HG03066 (cell line): ENCODE results near the gene GNLY.
"Not testable (repeated sequence)": the region's sequence is repeated elsewhere in the genome, so short reads cannot be mapped to it uniquely, and the experiment has no call there.

Experiments
- ATAC-seq: cut with Tn5 transposase; IDR thresholded peaks from one replicate; pipeline ENCODE4 v1.9.1; 2021; ENCODE audit warnings: low read depth; ENCODE audit not compliant: unreplicated experiment

GNLY gene

GRCh38 chr2:85663594-85664565 lies 30.3 kb upstream of the GNLY start:
- no peak for ATAC-seq

DNA sequence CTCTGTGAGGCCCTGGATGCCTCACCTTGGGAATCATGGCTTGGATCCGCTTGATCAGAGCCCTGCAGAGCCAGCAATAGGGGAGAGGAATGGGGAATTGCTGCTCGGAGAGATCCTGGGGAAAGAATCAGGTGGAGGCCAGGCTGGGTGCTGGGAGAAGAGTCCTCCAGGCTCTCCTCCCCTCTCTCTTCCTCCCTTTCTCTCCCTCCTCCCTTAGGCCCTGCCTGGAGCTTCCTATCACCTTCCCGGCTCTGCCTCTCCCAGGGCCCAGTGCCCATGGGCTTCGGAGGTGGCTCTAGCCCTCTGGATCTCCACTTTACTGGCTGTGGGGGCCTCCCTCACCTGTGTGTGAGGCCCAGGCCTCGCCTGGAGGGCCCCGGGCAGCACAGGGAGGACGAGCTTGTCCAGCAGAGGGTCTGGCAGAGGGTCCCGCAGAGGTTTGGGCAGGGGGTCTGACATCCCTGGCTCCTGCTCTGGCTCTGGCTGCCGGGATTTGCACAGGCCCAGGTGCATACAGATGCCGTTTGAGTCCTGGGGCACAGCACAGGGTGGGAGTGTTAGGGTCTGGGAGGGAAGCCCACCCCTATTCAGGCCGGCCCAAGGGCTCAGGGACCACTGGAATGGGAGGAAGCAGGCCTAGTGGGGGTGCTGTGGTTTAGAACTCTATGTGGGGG lies 28.8 kb upstream of the GNLY start:
- ATAC-seq = no peak

DNA sequence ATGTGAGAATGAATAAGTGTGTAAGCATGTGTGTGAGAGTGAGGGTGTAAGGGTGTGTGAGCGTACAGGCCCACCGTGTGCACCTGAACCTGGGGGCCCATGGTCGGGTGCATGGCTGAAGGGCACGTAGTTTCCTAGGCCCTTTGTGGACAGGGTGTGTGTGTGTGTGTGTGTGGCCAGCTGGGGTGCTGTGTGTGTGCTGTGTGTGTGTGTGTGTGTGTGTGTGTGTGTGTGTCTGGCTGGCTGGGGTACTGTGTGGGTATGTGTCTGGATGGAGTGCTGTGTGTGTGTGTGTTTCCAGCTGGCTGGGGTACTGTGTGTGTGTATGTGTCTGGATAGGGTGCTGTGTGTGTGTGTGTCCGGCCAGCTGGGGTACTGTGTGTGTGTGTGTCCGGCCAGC lies 28.1 kb upstream of the GNLY start:
- ATAC-seq = no peak

DNA sequence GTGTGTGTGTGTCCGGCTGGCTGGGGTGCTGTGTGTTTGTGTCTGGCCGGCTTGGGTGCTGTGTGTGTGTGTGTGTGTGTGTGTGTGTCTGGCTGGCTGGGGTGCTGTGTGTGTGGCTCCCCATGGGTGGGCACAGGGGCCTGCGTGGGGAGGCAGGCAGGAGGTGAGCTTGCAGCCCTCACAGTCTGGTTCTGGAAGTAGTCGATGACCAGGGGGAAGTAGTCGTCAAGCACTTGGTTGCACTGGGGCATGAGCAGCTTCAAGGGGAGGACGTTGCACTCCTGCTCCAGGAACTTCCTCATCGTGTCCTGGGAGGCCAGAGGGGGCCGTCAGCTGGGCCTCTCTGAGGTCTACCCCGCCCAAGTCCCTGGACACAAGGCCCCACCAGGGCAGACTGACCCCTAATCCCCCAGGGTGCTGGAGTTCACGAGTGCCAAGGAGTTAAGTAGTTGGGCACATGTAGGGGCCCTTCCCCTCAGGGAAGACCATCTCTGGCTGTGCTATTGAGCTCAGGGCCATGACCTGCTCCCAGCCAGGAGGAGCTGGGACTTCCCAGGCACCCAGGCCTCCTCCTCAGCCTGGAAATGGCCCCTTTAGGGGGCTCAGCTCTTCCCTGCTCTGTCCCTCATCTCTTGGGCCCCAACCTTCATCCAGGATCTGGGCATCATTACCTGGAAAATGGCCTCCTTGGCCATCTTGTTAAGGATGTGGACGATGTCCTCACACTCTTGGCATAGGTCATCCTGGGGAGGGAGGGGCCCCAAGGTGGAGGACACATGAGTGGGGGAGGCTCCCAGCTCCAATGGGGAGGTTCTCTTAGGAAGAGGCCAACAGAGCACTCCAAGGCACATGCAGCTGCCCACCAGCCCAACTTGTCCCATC lies 27.5 kb upstream of the GNLY start:
- ATAC-seq = no peak

DNA sequence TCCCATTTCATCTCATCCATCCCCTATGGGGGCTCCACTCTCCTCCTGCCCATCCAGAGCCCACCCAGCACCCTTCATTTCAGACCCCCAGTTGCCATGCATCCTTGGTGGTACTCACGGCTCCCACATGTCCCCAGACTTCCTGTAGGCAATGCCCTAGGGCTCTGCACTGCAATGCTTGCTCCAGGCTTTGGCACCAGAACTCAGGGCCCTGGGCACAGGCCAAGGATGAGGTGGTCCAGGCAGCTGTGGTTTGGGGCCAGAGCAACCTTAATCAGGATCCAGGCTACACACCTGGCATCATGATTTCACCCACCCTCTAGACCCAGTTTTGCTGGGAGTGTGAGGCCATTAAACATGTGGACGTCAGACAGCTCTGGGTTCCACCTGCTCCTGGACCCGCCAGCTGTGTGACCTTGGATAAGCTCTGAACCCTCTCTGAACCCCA lies 26.6 kb upstream of the GNLY start:
- no peak for ATAC-seq

DNA sequence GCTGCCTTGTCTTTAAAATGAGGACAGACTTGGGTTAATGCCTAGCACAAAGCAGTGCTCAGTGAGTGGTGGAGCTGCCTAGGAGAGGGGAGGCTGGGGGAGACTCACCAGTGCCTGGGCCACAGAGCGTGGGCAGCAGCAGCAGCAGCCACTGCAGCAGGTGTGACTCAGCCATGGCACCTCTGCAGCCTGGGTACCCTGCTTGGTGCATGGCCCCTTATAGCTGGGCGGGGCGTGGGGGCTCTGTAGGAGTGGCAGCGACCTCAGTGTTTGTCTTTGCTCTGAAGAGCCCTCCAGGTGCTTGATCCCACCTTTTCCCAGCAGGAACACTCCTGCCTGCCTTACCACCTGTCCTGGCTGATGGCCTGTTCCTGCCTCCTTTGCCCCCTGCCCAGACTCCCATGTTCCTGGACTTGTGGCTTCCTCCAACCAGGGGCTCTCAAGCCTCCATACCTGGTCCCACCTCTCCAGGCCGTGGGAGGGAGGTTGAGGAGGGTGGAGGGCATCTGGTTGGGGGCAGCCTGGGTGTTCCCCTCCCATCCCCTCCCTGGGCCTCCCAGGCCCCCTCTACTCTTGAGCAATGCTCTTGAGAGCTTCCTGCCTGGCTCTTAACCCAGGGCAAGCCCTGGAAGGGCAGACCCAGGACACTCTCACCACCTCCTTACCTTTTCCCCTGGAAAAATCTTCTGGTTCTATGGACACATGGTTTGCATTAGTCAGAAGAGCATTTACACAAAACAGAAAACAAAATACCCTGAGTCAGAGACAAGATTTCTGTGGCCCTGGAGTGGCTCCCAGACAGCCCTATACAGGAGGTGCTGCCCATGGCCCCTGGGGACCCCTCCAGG lies 25.9 kb upstream of the GNLY start, which contains the start of gene SFTPB:
Gene SFTPB, minus strand, starts transcription at position 191 of the 848 bp plus-strand sequence. Its CDS starts 16 bp downstream, at position 175.
- ATAC-seq = no peak

- ATAC-seq = no peak
Observed at GRCh38 chr2:85668857-85669142, 25.4 kb upstream of the GNLY start.

- ATAC-seq = peak; percentile 69
Observed at GRCh38 chr2:85669549-85669948, 24.6 kb upstream of the GNLY start.

DNA sequence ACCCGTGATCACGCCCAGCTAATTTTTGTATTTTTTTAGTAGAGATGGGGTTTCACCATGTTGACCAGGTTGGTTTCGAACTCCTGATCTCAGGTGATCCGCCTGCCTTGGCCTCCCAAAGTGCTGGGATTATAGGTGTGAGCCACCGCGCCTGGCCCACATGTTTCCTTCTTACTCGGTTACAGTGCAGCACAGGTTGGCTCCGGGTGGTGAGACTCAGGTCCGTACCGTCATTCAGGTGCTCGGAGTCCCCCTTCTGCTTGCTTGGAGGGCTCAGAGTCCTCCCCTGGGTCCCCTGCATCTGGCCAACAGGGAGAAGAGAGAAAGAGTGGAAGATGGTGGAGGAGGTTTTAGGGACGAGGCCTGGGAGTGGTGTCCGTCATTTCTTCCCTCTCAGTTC lies 23.7 kb upstream of the GNLY start:
- not testable (repeated sequence) for ATAC-seq

GRCh38 chr2:85672456-85672855 lies 21.7 kb upstream of the GNLY start:
- no peak for ATAC-seq

DNA sequence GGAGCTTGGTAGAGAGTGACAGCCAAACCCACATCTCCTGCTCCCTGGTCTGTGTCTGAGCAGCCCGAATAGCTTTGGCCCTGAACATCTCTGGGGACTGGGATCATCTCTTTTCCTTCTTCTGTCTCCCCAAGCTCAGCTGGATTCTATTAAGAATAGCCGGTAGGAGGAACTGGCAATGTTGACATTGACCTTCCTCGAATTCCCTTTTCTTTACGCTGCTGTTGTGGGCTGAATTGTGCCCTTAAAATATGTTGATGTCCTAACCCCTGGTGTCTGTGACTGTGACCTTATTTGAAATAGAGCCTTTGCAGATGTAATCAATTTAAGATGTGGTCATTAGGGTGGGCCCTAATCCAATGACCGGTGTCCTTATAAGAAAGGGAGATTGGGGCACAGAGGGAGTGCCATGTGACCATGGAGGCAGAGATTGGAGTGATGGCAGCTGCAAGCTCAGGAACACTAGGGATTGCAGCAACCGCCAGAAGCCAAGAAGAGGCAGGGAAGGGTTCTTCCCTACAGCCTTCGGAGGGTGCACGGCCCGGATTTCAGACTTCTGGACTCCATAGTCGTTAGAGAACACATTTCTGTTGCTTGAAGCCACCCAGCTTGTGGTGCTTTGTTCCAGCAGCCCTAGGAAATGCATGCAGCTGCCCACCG lies 20.3 kb upstream of the GNLY start:
- no peak for ATAC-seq

DNA sequence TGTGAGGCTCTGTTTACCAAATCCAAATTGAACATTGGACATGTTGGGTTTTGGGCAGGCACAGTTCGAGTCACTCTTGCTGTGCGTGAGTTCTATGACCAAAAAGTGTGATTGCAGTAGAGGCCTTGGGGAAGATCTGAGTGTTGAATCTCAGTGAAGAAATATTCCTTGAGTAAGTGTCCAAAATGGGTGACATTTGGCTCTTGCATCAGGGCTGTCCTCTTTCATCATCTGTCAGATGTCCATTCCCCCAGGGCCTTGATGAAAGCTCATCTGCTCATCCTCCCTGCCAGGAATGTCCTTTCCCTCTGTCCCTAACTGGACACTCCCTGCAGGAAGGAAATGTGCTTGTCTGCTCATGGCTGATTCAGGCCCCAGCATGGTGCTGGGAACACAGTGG lies 19.7 kb upstream of the GNLY start:
- no peak for ATAC-seq

- no peak for ATAC-seq
Observed at GRCh38 chr2:85675427-85675826, 18.7 kb upstream of the GNLY start.

- no peak for ATAC-seq
Observed at GRCh38 chr2:85675866-85676548, 18.2 kb upstream of the GNLY start.

DNA sequence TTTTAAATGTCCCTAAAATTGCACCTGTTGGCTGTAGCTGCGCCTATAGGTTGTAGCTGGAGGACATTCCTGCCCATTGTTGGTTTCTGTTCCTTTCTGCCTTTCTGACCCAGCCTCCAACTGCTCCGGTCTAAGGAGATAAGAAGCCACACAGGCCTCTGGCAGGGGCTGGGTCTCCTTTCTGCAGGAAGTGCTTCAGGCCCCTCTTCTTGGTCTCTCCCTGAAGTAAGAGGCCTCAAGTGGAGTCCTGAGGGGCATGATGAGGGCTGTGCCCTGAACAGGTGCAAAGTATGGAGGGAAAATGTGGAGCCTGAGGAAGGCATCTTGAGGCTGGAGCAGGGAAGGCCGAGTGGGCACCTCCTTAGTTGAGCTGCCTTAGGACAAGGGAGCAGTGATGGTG lies 15.8 kb upstream of the GNLY start:
- ATAC-seq = no peak

DNA sequence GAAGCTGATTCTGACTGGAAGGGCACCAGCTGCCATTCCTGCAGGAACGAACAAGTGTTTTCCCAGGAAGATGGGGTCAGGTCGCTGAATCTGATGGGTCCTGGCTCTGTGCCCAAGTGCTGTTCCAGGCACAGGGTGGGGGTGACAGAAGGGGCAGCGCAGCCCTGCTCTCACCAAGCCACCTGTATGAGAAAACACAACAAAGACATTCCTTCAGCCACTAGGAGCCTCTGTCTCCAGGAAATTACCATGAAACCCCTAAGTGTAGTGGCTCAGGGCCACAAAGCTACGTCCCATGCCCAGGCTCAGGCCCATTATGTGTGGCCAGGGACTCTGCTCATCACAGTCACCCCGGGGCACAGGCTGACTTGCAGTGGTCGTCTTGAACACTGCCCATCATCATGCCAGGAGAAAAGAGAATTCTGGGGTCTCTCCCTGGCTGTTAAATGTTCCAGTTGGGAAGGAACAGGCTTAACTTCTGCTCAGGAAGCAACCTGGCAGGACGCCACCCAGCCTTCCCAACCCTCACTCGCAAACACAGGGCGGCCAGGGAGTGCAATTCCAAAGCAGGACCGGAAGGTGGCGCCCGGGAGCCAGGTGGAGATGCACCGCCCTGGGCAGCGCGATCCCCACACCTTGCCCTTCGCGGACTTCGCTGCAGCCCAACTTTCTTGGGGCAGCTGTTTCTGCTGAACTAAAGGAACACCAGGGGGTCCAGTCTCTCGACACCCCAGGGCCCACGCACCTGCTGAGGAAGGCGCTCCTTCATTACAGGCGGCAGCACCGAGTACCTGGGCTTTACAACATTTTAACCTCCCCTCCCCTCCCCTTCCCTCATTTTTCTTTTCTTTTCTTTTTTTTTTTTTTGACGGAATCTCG lies 15.1 kb upstream of the GNLY start:
- peak; percentile 75 for ATAC-seq

- ATAC-seq = no peak
Observed at GRCh38 chr2:85680707-85681371, 13.3 kb upstream of the GNLY start.
